ENCODE data around the gene LGR6.

GRCh38 chr1:202214089-202214843 lies 20.7 kb downstream of the LGR6 start:
- TF ChIP-seq, protein P1, sequence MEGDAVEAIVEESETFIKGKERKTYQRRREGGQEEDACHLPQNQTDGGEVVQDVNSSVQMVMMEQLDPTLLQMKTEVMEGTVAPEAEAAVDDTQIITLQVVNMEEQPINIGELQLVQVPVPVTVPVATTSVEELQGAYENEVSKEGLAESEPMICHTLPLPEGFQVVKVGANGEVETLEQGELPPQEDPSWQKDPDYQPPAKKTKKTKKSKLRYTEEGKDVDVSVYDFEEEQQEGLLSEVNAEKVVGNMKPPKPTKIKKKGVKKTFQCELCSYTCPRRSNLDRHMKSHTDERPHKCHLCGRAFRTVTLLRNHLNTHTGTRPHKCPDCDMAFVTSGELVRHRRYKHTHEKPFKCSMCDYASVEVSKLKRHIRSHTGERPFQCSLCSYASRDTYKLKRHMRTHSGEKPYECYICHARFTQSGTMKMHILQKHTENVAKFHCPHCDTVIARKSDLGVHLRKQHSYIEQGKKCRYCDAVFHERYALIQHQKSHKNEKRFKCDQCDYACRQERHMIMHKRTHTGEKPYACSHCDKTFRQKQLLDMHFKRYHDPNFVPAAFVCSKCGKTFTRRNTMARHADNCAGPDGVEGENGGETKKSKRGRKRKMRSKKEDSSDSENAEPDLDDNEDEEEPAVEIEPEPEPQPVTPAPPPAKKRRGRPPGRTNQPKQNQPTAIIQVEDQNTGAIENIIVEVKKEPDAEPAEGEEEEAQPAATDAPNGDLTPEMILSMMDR (IDR thresholded peaks at IDR 0.05) = no peak
- no peak for TF ChIP-seq POLR2A (IDR thresholded peaks at IDR 0.05)

Data from testis (tissue), 2 donors.